Lung (tissue), 12 donors: ENCODE data around the gene PLCD1. TPM values are rescaled to one million over a fixed set of nuclear protein-coding genes. Genes with fewer than 3 reads are reported as not detected.

Experiments used
- ATAC-seq: fragments of 200-7000 bp; cut with Tn5 transposase; one replicate; pipeline ENCODE4 v1.9.1; 2020; ENCODE audit warnings: moderate number of reproducible peaks; ENCODE audit not compliant: insufficient read depth, low FRiP score
- DNase-seq, 3 donors: peaks; one replicate each; pipeline ENCODE4 v3.0.0-alpha.2; 2013 to 2017
- H3K27ac ChIP-seq, 2 donors: one replicate each; pipeline ENCODE4 v1.5.1; 2013; ENCODE audit warnings: mild to moderate bottlenecking in 2 of 2, moderate library complexity in 2 of 2, control low read depth in 1 of 2, inconsistent platforms in 1 of 2, low read depth in 1 of 2, low read length in 1 of 2
- H3K27me3 ChIP-seq, 3 donors: one replicate each; pipeline ENCODE4 v1.5.1; 2013; ENCODE audit warnings: low read length in 2 of 3; ENCODE audit not compliant: control insufficient read depth in 3 of 3, insufficient read depth in 3 of 3
- H3K36me3 ChIP-seq, 4 donors: one replicate each; pipeline ENCODE4 v1.5.1; 2013; ENCODE audit warnings: low read length in 4 of 4, mild to moderate bottlenecking in 1 of 4, moderate library complexity in 1 of 4; ENCODE audit not compliant: control insufficient read depth in 4 of 4, insufficient read depth in 4 of 4
- H3K4me1 ChIP-seq, 5 donors: one replicate each; pipeline ENCODE4 v1.5.1; 2013; ENCODE audit warnings: low read length in 5 of 5, mild to moderate bottlenecking in 2 of 5, moderate library complexity in 1 of 5; ENCODE audit not compliant: control insufficient read depth in 5 of 5, insufficient read depth in 5 of 5
- H3K4me3 ChIP-seq: one replicate; pipeline ENCODE4 v1.5.1; 2013; ENCODE audit warnings: mild to moderate bottlenecking, control low read depth, moderate library complexity
- H3K9ac ChIP-seq, 2 donors: one replicate each; pipeline ENCODE4 v1.5.1; 2013; ENCODE audit warnings: low read length in 2 of 2, control low read depth in 1 of 2; ENCODE audit not compliant: insufficient read depth in 1 of 2
- H3K9me3 ChIP-seq, 4 donors: one replicate each; pipeline ENCODE4 v1.5.1; 2013; ENCODE audit warnings: low read length in 3 of 4, mild to moderate bottlenecking in 1 of 4, moderate library complexity in 1 of 4; ENCODE audit not compliant: control insufficient read depth in 4 of 4, insufficient read depth in 3 of 4
- WGBS, 2 donors: extraction: QIAGEN DNeasy Blood & Tissue Kit; methylation state at CpG; one replicate each; pipeline ENCODE4 v1.1.7; 2013; 5-methylcytosine and 5-hydroxymethylcytosine counted together
- polyA plus RNA-seq, 2 donors: library from polyadenylated mRNA; stranded (reverse); fragments of 200-250 nt; gene quantifications; one replicate each; pipeline ENCODE4 v1.2.1, GENCODE V29; 2013
- total RNA-seq, 2 donors: library from RNA; depleted of rRNA in 1 of 2; stranded (reverse); fragments of >200 nt in 1 of 2; gene quantifications; one replicate each; pipeline ENCODE4 v1.2.1, GENCODE V29; 2014 to 2021
- TF ChIP-seq, protein P1 (sequence below): IDR thresholded peaks from 2 replicates; pipeline ENCODE4 v1.5.1; 2012; ENCODE audit warnings: mild to moderate bottlenecking; ENCODE audit errors: control extremely low read depth, extremely low read depth
- donor health status: control.
- donor health status: control.
- donor health status: Bipolar disorder and iron deficiency.
- donor health status: healthy.
- donor health status: DM: yes; HTN: yes; CAD: no.

Gene PLCD1
- total and polyA plus RNA-seq, 4 donors = 16.9 to 55.3 (median 21.3) TPM

DNA sequence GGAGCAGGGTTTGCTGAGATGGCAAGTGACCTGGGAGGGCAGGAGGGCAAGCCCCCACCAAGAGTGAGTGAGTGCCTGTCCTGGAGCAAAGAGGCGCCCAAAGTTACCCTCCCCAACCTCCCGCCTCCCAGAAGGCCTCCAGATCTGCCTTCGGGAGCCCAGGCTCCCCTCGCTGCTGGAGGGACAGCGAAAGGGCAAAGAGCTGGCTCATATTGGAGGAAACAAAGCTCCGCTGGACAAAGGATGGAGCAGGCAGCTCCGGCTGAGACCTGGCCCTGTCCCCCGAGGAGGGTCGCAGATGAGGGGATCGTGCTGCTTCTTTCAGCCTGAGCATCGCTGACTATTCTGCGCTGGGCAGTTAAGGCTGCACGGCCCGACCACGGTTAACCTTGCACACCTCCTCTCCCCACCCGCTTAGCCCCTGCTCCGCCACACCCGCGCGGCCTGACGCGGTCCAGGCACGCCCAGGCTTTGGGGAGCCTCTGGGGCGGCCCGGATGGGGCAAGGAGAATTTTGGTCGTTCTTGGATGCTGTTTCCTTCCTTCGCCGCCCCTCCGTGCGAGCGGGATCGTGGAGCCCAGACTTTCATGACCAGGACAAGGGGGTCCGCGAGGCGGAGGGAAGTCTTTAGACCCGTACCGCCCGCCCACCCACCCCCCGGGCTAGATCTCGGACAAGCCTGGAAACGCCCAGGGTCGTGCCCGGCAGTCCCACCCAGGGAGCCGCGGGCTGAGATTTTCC lies 651 bp downstream of the PLCD1 start:
- H3K4me3 ChIP-seq = peak overlapping the region; percentile 52
- DNase-seq (peak in 2 of 3 donors; percentile 34 to 35), ATAC-seq (no peak)
- no peaks in the 10 kb centered on the region for H3K36me3 ChIP-seq
- no peak overlapping the region for H3K9ac ChIP-seq
- peak overlapping the region; percentile 22 to 81 for H3K27ac ChIP-seq
- H3K27me3 ChIP-seq = no peaks in the 10 kb centered on the region
- TF ChIP-seq, protein P1, sequence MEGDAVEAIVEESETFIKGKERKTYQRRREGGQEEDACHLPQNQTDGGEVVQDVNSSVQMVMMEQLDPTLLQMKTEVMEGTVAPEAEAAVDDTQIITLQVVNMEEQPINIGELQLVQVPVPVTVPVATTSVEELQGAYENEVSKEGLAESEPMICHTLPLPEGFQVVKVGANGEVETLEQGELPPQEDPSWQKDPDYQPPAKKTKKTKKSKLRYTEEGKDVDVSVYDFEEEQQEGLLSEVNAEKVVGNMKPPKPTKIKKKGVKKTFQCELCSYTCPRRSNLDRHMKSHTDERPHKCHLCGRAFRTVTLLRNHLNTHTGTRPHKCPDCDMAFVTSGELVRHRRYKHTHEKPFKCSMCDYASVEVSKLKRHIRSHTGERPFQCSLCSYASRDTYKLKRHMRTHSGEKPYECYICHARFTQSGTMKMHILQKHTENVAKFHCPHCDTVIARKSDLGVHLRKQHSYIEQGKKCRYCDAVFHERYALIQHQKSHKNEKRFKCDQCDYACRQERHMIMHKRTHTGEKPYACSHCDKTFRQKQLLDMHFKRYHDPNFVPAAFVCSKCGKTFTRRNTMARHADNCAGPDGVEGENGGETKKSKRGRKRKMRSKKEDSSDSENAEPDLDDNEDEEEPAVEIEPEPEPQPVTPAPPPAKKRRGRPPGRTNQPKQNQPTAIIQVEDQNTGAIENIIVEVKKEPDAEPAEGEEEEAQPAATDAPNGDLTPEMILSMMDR = no peak
- peaks cover 0 to 42% (median 19%) of the 10 kb centered on the region in 5 donors for H3K4me1 ChIP-seq
- H3K9me3 ChIP-seq = no peaks in the 10 kb centered on the region
- 21 to 24% methylated on average over 45 of the region's 45 CpGs for WGBS, 2 donors

DNA sequence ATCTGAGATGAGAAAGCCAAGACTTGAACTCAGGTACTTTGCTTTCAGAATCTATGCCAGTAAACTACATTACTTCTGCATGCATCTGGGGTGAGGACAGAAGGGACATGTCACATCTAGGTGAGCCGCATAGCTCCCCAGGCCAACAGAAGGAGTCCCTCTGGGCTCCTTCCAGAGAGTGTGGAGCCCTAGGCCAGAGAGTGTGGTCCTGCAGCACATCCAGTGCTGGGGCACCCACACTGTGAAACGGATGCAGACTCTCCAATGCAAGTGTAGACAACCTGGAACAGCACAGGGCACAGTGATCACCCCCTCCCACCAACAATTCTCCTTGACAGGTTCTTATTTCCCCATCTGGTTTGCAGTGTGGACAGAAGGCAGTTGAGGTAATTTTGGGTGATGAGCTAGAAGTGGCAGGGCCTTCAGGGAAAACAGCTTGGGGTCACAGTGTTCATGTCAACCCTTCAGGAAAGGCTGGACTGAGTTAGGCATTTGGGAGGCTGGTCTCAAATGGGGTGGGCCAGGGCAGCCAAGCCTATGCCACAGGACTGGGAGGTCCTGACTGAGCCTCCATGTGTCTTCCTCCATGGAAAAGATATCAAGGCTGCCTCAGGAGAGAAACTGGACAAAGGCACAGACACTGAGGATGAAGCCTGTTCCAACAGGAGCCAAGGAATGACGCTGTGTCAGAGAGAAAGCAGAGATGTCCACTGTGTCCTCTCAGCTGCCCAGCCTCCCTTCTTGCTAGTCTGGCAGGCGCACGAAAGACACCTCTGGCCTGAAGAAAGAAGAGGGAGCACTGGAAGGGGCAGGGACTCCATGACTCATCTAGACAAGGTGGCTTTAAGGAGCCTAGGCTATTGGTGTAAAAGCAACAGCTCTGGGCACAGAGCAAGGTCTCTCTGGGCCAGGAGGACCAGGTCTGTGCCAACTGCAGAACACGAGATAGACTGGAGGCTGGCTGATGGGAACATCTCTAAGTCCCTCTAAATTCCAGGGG lies 1.7 kb downstream of the PLCD1 start:
- H3K4me1 ChIP-seq = peaks cover 0 to 45% (median 26%) of the 10 kb centered on the region in 5 donors
- no peaks in the 10 kb centered on the region for H3K27me3 ChIP-seq
- no peak overlapping the region for H3K4me3 ChIP-seq
- WGBS, 2 donors = 91 to 93% methylated on average over 6 of the region's 6 CpGs
- no peaks in the 10 kb centered on the region for H3K9me3 ChIP-seq
- H3K36me3 ChIP-seq = no peaks in the 10 kb centered on the region
- ATAC-seq = no peak
- TF ChIP-seq, protein P1 = no peak
- DNase-seq = no peak
- H3K27ac ChIP-seq = no peak overlapping the region
- no peak overlapping the region for H3K9ac ChIP-seq

DNA sequence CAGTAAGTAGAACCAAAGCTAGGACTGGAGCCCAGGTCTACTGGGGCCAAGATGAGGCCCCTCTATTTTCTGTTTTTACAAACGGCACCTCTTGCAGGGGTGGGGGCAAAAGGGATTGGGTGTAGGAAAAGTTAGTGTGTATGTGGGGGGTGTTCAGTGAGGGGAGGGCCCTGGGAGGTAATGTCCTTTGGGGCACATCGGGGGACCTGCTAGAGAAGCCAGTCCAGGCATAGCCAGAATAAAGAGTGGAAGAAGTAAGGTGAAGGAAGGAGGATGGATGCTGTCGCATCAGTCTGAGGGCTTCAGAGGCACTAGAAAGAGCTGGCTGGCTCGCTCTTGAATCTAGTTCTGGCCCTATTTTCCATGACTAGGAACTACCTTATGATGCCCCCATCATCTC lies 2.6 kb downstream of the PLCD1 start:
- no peak for ATAC-seq
- no peak overlapping the region for H3K27ac ChIP-seq

More for the DNA sequence above, 2.6 kb downstream of the PLCD1 start:
- H3K27me3 ChIP-seq = no peaks in the 10 kb centered on the region
- DNase-seq = no peak
- TF ChIP-seq, protein P1 = no peak
- WGBS, 2 donors = 72 to 73% methylated on average over 4 of the region's 4 CpGs
- no peaks in the 10 kb centered on the region for H3K9me3 ChIP-seq
- peaks cover 0 to 40% (median 30%) of the 10 kb centered on the region in 5 donors for H3K4me1 ChIP-seq
- no peak overlapping the region for H3K4me3 ChIP-seq
- no peaks in the 10 kb centered on the region for H3K36me3 ChIP-seq
- H3K9ac ChIP-seq = no peak overlapping the region
